Panc1 (cell line): ENCODE measurements around the gene CDC26. TPM values are rescaled to one million over a fixed set of nuclear protein-coding genes. Genes with fewer than 3 reads are reported as not detected.

Source experiments
- ATAC-seq: fragments of 200-7000 bp; cut with Tn5 transposase; 2 replicates; pipeline ENCODE4 v1.9.1; 2020; ENCODE audit warnings: mild to moderate bottlenecking, moderate library complexity
- BruUV-seq: library from RNA; stranded (reverse); fragments of 400-500 nt; replicated peaks from 2 replicates; lab custom pipeline; 2021; lab: Mats Ljungman, UMichigan
- CTCF ChIA-PET: fragments of 300-600 bp; sonication (Branson Sonifier 250); formaldehyde crosslinking; loops from one replicate; lab custom pipeline; 2022; ENCODE audit warnings: antibody characterized with exemption; lab: Charles Lee
- POLR2A ChIA-PET: fragments of 300-600 bp; sonication (Branson Sonifier 250); formaldehyde crosslinking; loops from one replicate; lab custom pipeline; 2022; ENCODE audit warnings: antibody characterized with exemption; lab: Charles Lee
- DNase-seq: peaks from one replicate; pipeline ENCODE4 v3.0.0-alpha.2; 2010; ENCODE audit warnings: low read depth, low spot score
- H3K27ac ChIP-seq: 2 replicates; pipeline ENCODE4 v1.5.1; 2011; ENCODE audit warnings: mild to moderate bottlenecking, low read length, inconsistent platforms
- H3K27me3 ChIP-seq: fragments of 200-500 bp; sonication (Bioruptor generic); 2 replicates; pipeline ENCODE4 v1.6.0; 2014; ENCODE audit warnings: low read length, inconsistent platforms; ENCODE audit not compliant: control insufficient read depth, insufficient read depth
- H3K36me3 ChIP-seq: fragments of 200-500 bp; sonication (Bioruptor generic); 2 replicates; pipeline ENCODE4 v1.5.1; 2014; ENCODE audit warnings: inconsistent platforms, mild to moderate bottlenecking, low read length, moderate library complexity; ENCODE audit not compliant: control insufficient read depth, insufficient read depth
- H3K4me1 ChIP-seq: 2 replicates; pipeline ENCODE4 v1.5.1; 2011; ENCODE audit warnings: inconsistent platforms, mild to moderate bottlenecking, low read length, moderate library complexity; ENCODE audit not compliant: control insufficient read depth, insufficient read depth
- H3K4me3 ChIP-seq, 2 experiments: 2 replicates each; pipeline ENCODE4 v1.5.1; 2011 to 2012; ENCODE audit warnings: low read depth in 2 of 2, low read length in 2 of 2, mild to moderate bottlenecking in 2 of 2, inconsistent platforms in 1 of 2, moderate library complexity in 1 of 2
- H3K9me3 ChIP-seq: fragments of 200-500 bp; sonication (Bioruptor generic); 2 replicates; pipeline ENCODE4 v1.5.1; 2014; ENCODE audit warnings: low read depth, mild to moderate bottlenecking, inconsistent platforms, low read length, moderate library complexity; ENCODE audit not compliant: control insufficient read depth, insufficient read depth
- POLR2AphosphoS5 ChIP-seq: IDR thresholded peaks from 2 replicates; pipeline ENCODE4 v1.6.1; 2012; ENCODE audit warnings: mild to moderate bottlenecking, low read depth, low read length, moderate library complexity
- SIN3A ChIP-seq: IDR thresholded peaks from 2 replicates; pipeline ENCODE4 v1.6.1; 2012; ENCODE audit warnings: low read depth, mild to moderate bottlenecking, low read length, moderate library complexity, borderline replicate concordance; ENCODE audit not compliant: insufficient read depth
- TCF7L2 ChIP-seq: IDR thresholded peaks from 2 replicates; pipeline ENCODE4 v1.6.1; 2011; ENCODE audit warnings: mild to moderate bottlenecking, low read depth, low read length, inconsistent platforms
- in situ Hi-C: cut with HindIII; loops from 2 replicates; pipeline ENCODE4 v1.10.0; 2016; ENCODE audit warnings: low sequenced_read_pairs, low pct_unique_long_range_greater_than_20kb
- intact Hi-C: fragments of 100-400 bp; cut with micrococcal nuclease; formaldehyde crosslinking; loops from one replicate; pipeline ENCODE4 v1.10.0; 2022; ENCODE audit not compliant: unreplicated experiment
- total RNA-seq: library from RNA; stranded (reverse); gene quantifications from one replicate; pipeline ENCODE4 v1.2.1, GENCODE V29; 2021; ENCODE audit not compliant: unreplicated experiment
- TF ChIP-seq, protein P1 (sequence below): fragments of 450-650 bp; IDR thresholded peaks from 2 replicates; pipeline ENCODE4 v1.5.1; 2017; ENCODE audit warnings: mild to moderate bottlenecking
- TF ChIP-seq, protein P2 (sequence below), 2 experiments: IDR thresholded peaks; 2 replicates each; pipeline ENCODE4 v1.6.1; 2011 to 2012; ENCODE audit warnings: low read depth in 2 of 2, control low read depth in 1 of 2, low read length in 1 of 2, mild to moderate bottlenecking in 1 of 2, moderate library complexity in 1 of 2; ENCODE audit not compliant: insufficient read depth in 1 of 2

CDC26 gene
- total RNA-seq, 1 experiment from 2014 or later = 19.4 TPM

DNA sequence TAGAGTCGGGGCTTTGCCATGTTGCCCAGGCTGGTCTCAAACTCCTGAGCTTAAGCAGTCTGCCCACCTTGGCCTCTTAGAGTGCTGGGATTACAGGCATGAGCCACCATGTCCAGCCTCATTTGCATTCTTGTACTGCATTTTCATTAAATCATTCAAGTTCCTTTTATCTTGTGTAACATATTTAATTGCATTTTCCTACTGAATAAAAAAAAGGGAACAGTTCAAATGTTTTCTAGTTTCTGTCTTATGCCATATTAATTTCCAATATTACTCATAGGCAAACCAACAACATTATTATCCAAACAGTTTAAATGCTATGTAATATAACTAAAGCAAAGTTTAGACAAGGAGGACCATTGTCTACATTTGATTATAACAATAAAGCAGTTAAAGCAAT lies 47.9 kb downstream of the CDC26 start:
- intact Hi-C loops (no loop called here), in situ Hi-C loops (no loop called here)
- Histone ChIP-seq H3K9me3 (no peaks in the 10 kb centered on the region), H3K4me1 (peaks cover 8% of the 10 kb centered on the region), H3K27me3 (no peaks in the 10 kb centered on the region), H3K4me3 (no peak overlapping the region), H3K36me3 (no peaks in the 10 kb centered on the region; the same call in 1 of the 2 replicates), H3K27ac (no peak overlapping the region)
- no TSS peak for BruUV-seq
- ChIA-PET CTCF (no interaction called here), POLR2A (no interaction called here)
- TF ChIP-seq, protein P1, sequence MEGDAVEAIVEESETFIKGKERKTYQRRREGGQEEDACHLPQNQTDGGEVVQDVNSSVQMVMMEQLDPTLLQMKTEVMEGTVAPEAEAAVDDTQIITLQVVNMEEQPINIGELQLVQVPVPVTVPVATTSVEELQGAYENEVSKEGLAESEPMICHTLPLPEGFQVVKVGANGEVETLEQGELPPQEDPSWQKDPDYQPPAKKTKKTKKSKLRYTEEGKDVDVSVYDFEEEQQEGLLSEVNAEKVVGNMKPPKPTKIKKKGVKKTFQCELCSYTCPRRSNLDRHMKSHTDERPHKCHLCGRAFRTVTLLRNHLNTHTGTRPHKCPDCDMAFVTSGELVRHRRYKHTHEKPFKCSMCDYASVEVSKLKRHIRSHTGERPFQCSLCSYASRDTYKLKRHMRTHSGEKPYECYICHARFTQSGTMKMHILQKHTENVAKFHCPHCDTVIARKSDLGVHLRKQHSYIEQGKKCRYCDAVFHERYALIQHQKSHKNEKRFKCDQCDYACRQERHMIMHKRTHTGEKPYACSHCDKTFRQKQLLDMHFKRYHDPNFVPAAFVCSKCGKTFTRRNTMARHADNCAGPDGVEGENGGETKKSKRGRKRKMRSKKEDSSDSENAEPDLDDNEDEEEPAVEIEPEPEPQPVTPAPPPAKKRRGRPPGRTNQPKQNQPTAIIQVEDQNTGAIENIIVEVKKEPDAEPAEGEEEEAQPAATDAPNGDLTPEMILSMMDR = no peak
- TF ChIP-seq TCF7L2 (no peak), SIN3A (no peak), POLR2AphosphoS5 (no peak)
- TF ChIP-seq, protein P2, sequence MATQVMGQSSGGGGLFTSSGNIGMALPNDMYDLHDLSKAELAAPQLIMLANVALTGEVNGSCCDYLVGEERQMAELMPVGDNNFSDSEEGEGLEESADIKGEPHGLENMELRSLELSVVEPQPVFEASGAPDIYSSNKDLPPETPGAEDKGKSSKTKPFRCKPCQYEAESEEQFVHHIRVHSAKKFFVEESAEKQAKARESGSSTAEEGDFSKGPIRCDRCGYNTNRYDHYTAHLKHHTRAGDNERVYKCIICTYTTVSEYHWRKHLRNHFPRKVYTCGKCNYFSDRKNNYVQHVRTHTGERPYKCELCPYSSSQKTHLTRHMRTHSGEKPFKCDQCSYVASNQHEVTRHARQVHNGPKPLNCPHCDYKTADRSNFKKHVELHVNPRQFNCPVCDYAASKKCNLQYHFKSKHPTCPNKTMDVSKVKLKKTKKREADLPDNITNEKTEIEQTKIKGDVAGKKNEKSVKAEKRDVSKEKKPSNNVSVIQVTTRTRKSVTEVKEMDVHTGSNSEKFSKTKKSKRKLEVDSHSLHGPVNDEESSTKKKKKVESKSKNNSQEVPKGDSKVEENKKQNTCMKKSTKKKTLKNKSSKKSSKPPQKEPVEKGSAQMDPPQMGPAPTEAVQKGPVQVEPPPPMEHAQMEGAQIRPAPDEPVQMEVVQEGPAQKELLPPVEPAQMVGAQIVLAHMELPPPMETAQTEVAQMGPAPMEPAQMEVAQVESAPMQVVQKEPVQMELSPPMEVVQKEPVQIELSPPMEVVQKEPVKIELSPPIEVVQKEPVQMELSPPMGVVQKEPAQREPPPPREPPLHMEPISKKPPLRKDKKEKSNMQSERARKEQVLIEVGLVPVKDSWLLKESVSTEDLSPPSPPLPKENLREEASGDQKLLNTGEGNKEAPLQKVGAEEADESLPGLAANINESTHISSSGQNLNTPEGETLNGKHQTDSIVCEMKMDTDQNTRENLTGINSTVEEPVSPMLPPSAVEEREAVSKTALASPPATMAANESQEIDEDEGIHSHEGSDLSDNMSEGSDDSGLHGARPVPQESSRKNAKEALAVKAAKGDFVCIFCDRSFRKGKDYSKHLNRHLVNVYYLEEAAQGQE (IDR thresholded peaks at IDR 0.05; ENCODE audit: insufficient read depth in 1 of 2, low read depth in 2 of 2, low read length in 1 of 2) = no peak
- DNase-seq (no peak), ATAC-seq (no peak)

DNA sequence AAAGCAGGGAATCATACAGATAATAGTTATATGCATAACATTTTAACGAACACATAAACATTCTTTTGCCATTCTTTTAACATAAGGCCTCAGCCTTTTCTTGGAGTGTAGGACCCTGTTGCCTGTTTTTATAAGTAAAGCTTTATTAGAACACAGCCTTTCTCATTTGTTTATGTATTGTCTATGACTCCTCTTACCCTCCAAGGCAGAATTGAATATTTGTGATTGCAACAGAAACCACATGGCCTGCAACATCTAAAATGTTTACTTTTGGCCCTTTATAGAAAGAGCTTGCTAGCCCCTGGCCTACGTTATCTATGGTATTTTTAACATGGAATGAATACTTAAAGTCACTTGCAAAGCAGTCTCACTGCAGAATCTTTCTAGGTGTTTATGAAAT lies 51.4 kb downstream of the CDC26 start:
- Histone ChIP-seq H3K36me3 (no peaks in the 10 kb centered on the region; the same call in none of the 2 replicates), H3K9me3 (no peaks in the 10 kb centered on the region), H3K4me1 (peaks cover 8% of the 10 kb centered on the region), H3K27me3 (no peaks in the 10 kb centered on the region), H3K27ac (no peak overlapping the region), H3K4me3 (no peak overlapping the region)
- DNase-seq (no peak), ATAC-seq (no peak)
- TF ChIP-seq SIN3A (no peak), TCF7L2 (no peak), POLR2AphosphoS5 (no peak)
- TF ChIP-seq, protein P1 = no peak
- TF ChIP-seq, protein P2 (IDR thresholded peaks at IDR 0.05; ENCODE audit: insufficient read depth in 1 of 2, low read depth in 2 of 2, low read length in 1 of 2) = no peak
- no TSS peak for BruUV-seq
- POLR2A ChIA-PET = no interaction called here
- in situ Hi-C loops (no loop called here), intact Hi-C loops (no loop called here)
- CTCF ChIA-PET = no interaction called here
